ENCODE data around the gene PBLD.
"Not testable (repeated sequence)": the region's sequence is repeated elsewhere in the genome, so short reads cannot be mapped to it uniquely, and the experiment has no call there.

DNA sequence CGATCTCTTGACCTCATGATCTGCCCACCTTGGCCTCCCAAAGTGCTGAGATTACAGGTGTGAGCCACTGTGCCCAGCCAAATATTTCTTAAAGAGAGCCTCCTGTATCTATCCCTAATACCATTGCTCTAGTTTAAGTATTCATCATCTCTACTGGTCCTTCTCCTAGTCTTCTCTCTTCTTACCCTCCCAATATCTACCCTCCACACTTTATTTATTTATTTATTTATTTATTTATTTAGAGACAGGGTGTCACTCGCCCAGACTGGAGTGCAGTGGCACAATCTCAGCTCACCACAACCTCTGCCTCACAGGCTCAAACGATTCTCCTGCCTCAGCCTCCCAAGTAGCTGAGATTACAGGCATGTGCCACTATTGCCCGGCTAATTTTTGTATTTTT, 8.3 kb downstream of the PBLD start:
- not testable (repeated sequence) for TF ChIP-seq CTCF (IDR thresholded peaks at IDR 0.05 in 4 of 5, conservative IDR thresholded peaks at IDR 0.05 in 1 of 5); POLR2A (IDR thresholded peaks at IDR 0.05)

All from gastrocnemius medialis (tissue), 4 donors.